ENCODE data around the gene USH2A. TPM values are rescaled to one million over a fixed set of nuclear protein-coding genes. Genes with fewer than 3 reads are reported as not detected.

USH2A gene
- not detected for polyA plus RNA-seq

GRCh38 chr1:216422821-216423520 is at the start of gene USH2A:
Gene USH2A (minus strand): TSS chr1:216423448. CDS start chr1:216422336, 1,112 bp downstream.
- H3K27ac Mint-ChIP-seq: no peak within 1 kb of the TSS
- H3K9me3 Mint-ChIP-seq: no peaks in the 10 kb centered on the region
- H3K27me3 Mint-ChIP-seq: no peaks in the 10 kb centered on the region
- peak within 1 kb of the TSS in 1 of 4 donors; percentile 32 for H3K4me3 Mint-ChIP-seq
- peaks cover 0 to 9% (median 0%) of the 10 kb centered on the region in 3 donors for H3K4me1 Mint-ChIP-seq
- peaks cover 1% of the 10 kb centered on the region for H3K36me3 Mint-ChIP-seq

- H3K4me1 Mint-ChIP-seq: peaks cover 0 to 3% (median 0%) of the 10 kb centered on the region in 3 donors
- peaks cover 0 to 4% (median 0%) of the 10 kb centered on the region in 3 donors for H3K9me3 Mint-ChIP-seq
- no peaks in the 10 kb centered on the region for H3K36me3 Mint-ChIP-seq
- H3K27ac Mint-ChIP-seq: no peak overlapping the region
- H3K4me3 Mint-ChIP-seq: no peak overlapping the region
- no peaks in the 10 kb centered on the region for H3K27me3 Mint-ChIP-seq
These were observed 43.0 kb upstream of the USH2A start for GRCh38 chr1:216466162-216466801.

GRCh38 chr1:216464489-216464888 is 41.2 kb upstream of the USH2A start:
- no peak overlapping the region for H3K27ac Mint-ChIP-seq
- H3K4me1 Mint-ChIP-seq: no peaks in the 10 kb centered on the region
- no peaks in the 10 kb centered on the region for H3K27me3 Mint-ChIP-seq
- H3K4me3 Mint-ChIP-seq: no peak overlapping the region
- no peaks in the 10 kb centered on the region for H3K36me3 Mint-ChIP-seq
- H3K9me3 Mint-ChIP-seq: no peaks in the 10 kb centered on the region

GRCh38 chr1:216462066-216462775 is 39.0 kb upstream of the USH2A start:
- Mint-ChIP-seq H3K27me3 (no peaks in the 10 kb centered on the region), H3K36me3 (no peaks in the 10 kb centered on the region), H3K9me3 (no peaks in the 10 kb centered on the region), H3K27ac (no peak overlapping the region), H3K4me1 (no peaks in the 10 kb centered on the region), H3K4me3 (no peak overlapping the region)

- Mint-ChIP-seq H3K4me1 (no peaks in the 10 kb centered on the region), H3K27ac (no peak overlapping the region), H3K4me3 (no peak overlapping the region), H3K36me3 (no peaks in the 10 kb centered on the region), H3K27me3 (no peaks in the 10 kb centered on the region), H3K9me3 (no peaks in the 10 kb centered on the region)
These were observed 38.2 kb upstream of the USH2A start for GRCh38 chr1:216461466-216461865.

GRCh38 chr1:216459651-216460207 is 36.5 kb upstream of the USH2A start:
- H3K9me3 Mint-ChIP-seq: no peaks in the 10 kb centered on the region
- H3K27ac Mint-ChIP-seq: no peak overlapping the region
- H3K27me3 Mint-ChIP-seq: no peaks in the 10 kb centered on the region
- no peak overlapping the region for H3K4me3 Mint-ChIP-seq
- no peaks in the 10 kb centered on the region for H3K36me3 Mint-ChIP-seq
- H3K4me1 Mint-ChIP-seq: no peaks in the 10 kb centered on the region

- Mint-ChIP-seq H3K4me3 (no peak overlapping the region), H3K9me3 (no peaks in the 10 kb centered on the region), H3K36me3 (no peaks in the 10 kb centered on the region), H3K27me3 (no peaks in the 10 kb centered on the region), H3K27ac (no peak overlapping the region), H3K4me1 (peaks cover 0 to 3% (median 0%) of the 10 kb centered on the region in 3 donors)
These were observed 35.6 kb upstream of the USH2A start for GRCh38 chr1:216458812-216459211.

GRCh38 chr1:216457356-216457755 is 34.1 kb upstream of the USH2A start:
- Mint-ChIP-seq H3K9me3 (no peaks in the 10 kb centered on the region), H3K4me3 (no peak overlapping the region), H3K36me3 (no peaks in the 10 kb centered on the region), H3K27ac (no peak overlapping the region), H3K27me3 (no peaks in the 10 kb centered on the region), H3K4me1 (peaks cover 0 to 3% (median 0%) of the 10 kb centered on the region in 3 donors)

- Mint-ChIP-seq H3K36me3 (no peaks in the 10 kb centered on the region), H3K4me3 (no peak overlapping the region)
These were observed 33.4 kb upstream of the USH2A start for GRCh38 chr1:216456682-216457081.

GRCh38 chr1:216453777-216454176 is 30.5 kb upstream of the USH2A start:
- Mint-ChIP-seq H3K27me3 (no peaks in the 10 kb centered on the region), H3K4me3 (no peak overlapping the region), H3K9me3 (no peaks in the 10 kb centered on the region), H3K27ac (no peak overlapping the region), H3K4me1 (peaks cover 0 to 3% (median 0%) of the 10 kb centered on the region in 3 donors), H3K36me3 (no peaks in the 10 kb centered on the region)

More at GRCh38 chr1:216456682-216457081, 33.4 kb upstream of the USH2A start:
- Mint-ChIP-seq H3K4me1 (peaks cover 0 to 3% (median 0%) of the 10 kb centered on the region in 3 donors), H3K27ac (no peak overlapping the region), H3K27me3 (no peaks in the 10 kb centered on the region), H3K9me3 (no peaks in the 10 kb centered on the region)

- Mint-ChIP-seq H3K36me3 (no peaks in the 10 kb centered on the region), H3K9me3 (no peaks in the 10 kb centered on the region), H3K4me3 (no peak overlapping the region), H3K4me1 (peaks cover 0 to 3% (median 0%) of the 10 kb centered on the region in 3 donors), H3K27ac (peak overlapping the region in 1 of 3 donors; percentile 1), H3K27me3 (no peaks in the 10 kb centered on the region)
These were observed 27.0 kb upstream of the USH2A start for GRCh38 chr1:216450227-216450626.

- H3K4me3 Mint-ChIP-seq: no peak overlapping the region
- H3K27me3 Mint-ChIP-seq: no peaks in the 10 kb centered on the region
- H3K4me1 Mint-ChIP-seq: no peaks in the 10 kb centered on the region
- H3K9me3 Mint-ChIP-seq: no peaks in the 10 kb centered on the region
- no peak overlapping the region for H3K27ac Mint-ChIP-seq
- no peaks in the 10 kb centered on the region for H3K36me3 Mint-ChIP-seq
These were observed 24.8 kb upstream of the USH2A start for GRCh38 chr1:216448011-216448510.

- H3K9me3 Mint-ChIP-seq: no peaks in the 10 kb centered on the region
- peaks cover 0 to 5% (median 2%) of the 10 kb centered on the region in 3 donors for H3K4me1 Mint-ChIP-seq
- H3K36me3 Mint-ChIP-seq: no peaks in the 10 kb centered on the region
- peaks cover 3% of the 10 kb centered on the region for H3K27me3 Mint-ChIP-seq
- no peak overlapping the region for H3K4me3 Mint-ChIP-seq
- H3K27ac Mint-ChIP-seq: no peak overlapping the region
These were observed 14.4 kb upstream of the USH2A start for GRCh38 chr1:216437603-216438002.

GRCh38 chr1:216434232-216434631 is 11.0 kb upstream of the USH2A start:
- peaks cover 0 to 5% (median 2%) of the 10 kb centered on the region in 3 donors for H3K4me1 Mint-ChIP-seq
- H3K36me3 Mint-ChIP-seq: peaks cover 4% of the 10 kb centered on the region
- peaks cover 3% of the 10 kb centered on the region for H3K27me3 Mint-ChIP-seq
- H3K4me3 Mint-ChIP-seq: no peak overlapping the region
- H3K27ac Mint-ChIP-seq: no peak overlapping the region
- no peaks in the 10 kb centered on the region for H3K9me3 Mint-ChIP-seq

- H3K9me3 Mint-ChIP-seq: no peaks in the 10 kb centered on the region
- H3K27me3 Mint-ChIP-seq: peaks cover 3% of the 10 kb centered on the region
- H3K36me3 Mint-ChIP-seq: peaks cover 4% of the 10 kb centered on the region
- no peak overlapping the region for H3K27ac Mint-ChIP-seq
- no peak overlapping the region for H3K4me3 Mint-ChIP-seq
- peaks cover 0 to 5% (median 3%) of the 10 kb centered on the region in 3 donors for H3K4me1 Mint-ChIP-seq
These were observed 9.9 kb upstream of the USH2A start for GRCh38 chr1:216433175-216433574.
